Stimulated activated CD8-positive, alpha-beta memory T cell treated with anti-CD3 and anti-CD28 coated beads, Interleukin-12 subunit alpha, Interleukin-12 subunit beta, amount 100 ng/mL, for 24 hours (primary cell): ENCODE results near the gene MTCP1.
A peak's percentile ranks its signal among the peaks of the same experiment; 100 is the strongest.

ENCODE experiments used
- DNase-seq: peaks from one replicate; pipeline ENCODE4 v3.0.0-alpha.2; 2020; ENCODE audit errors: extremely low read depth

MTCP1 gene

GRCh38 chrX:155053656-155054055 lies 17.3 kb downstream of the MTCP1 start:
- DNase-seq: no peak

- DNase-seq: no peak
Measured at GRCh38 chrX:155052738-155053498, 18.0 kb downstream of the MTCP1 start.

GRCh38 chrX:155048977-155049619 lies 21.8 kb downstream of the MTCP1 start:
- DNase-seq: no peak

- DNase-seq: no peak
Measured at GRCh38 chrX:155046811-155047528, 24.0 kb downstream of the MTCP1 start.

GRCh38 chrX:155046129-155046810 lies 24.7 kb downstream of the MTCP1 start:
- DNase-seq: no peak

- no peak for DNase-seq
Measured at GRCh38 chrX:155035688-155036087, 35.2 kb downstream of the MTCP1 start.

- no peak for DNase-seq
Measured at GRCh38 chrX:155031657-155032056, 39.3 kb downstream of the MTCP1 start.

GRCh38 chrX:155028877-155029291 lies 42.1 kb downstream of the MTCP1 start:
- DNase-seq: no peak

- DNase-seq: no peak
Measured at GRCh38 chrX:155028129-155028528, 42.8 kb downstream of the MTCP1 start.

GRCh38 chrX:155027509-155028066 lies 43.3 kb downstream of the MTCP1 start:
- DNase-seq: no peak

GRCh38 chrX:155026727-155027508 lies 44.0 kb downstream of the MTCP1 start, which contains the start of gene FUNDC2:
Gene FUNDC2, plus strand, starts transcription at chrX:155026844. Its CDS starts 95 bp downstream, at chrX:155026939.
- peak; percentile 77 for DNase-seq

GRCh38 chrX:155026420-155026726 lies 44.6 kb downstream of the MTCP1 start:
- no peak for DNase-seq

GRCh38 chrX:155023907-155024833 lies 46.8 kb downstream of the MTCP1 start:
- no peak for DNase-seq

- no peak for DNase-seq
Measured at GRCh38 chrX:155022585-155022984, 48.4 kb downstream of the MTCP1 start, which contains the start of gene F8. Gene F8, minus strand, starts transcription at chrX:155022723. Its CDS starts 171 bp downstream, at chrX:155022552.

GRCh38 chrX:155020591-155020990 lies 50.3 kb downstream of the MTCP1 start:
- DNase-seq: no peak
